OCI-LY1 (cell line): ENCODE data around the gene GXYLT2.

Experiments
- H2AFZ ChIP-seq: fragments of 200-600 bp; sonication (generic), shearing (Covaris generic); 2 replicates; pipeline ENCODE4 v1.6.0; 2014; ENCODE audit warnings: antibody characterized with exemption, mild to moderate bottlenecking, low read length
- H3F3A ChIP-seq: fragments of 200-600 bp; sonication (generic), shearing (Covaris generic); 2 replicates; pipeline ENCODE4 v1.6.0; 2014; ENCODE audit warnings: mild to moderate bottlenecking, antibody characterized with exemption, low read length, moderate library complexity; ENCODE audit not compliant: insufficient read depth
- H3K27ac ChIP-seq: fragments of 200-600 bp; sonication (generic); 2 replicates; pipeline ENCODE4 v1.5.1; 2014; ENCODE audit warnings: low read length, mixed run types, mild to moderate bottlenecking, low read depth; ENCODE audit not compliant: poor library complexity, severe bottlenecking
- H3K27me3 ChIP-seq: fragments of 200-600 bp; sonication (generic); 2 replicates; pipeline ENCODE4 v1.6.0; 2014; ENCODE audit warnings: antibody characterized with exemption, mild to moderate bottlenecking, low read length, moderate library complexity; ENCODE audit not compliant: insufficient read depth
- H3K36me3 ChIP-seq: fragments of 200-600 bp; sonication (generic); 2 replicates; pipeline ENCODE4 v1.6.1; 2014; ENCODE audit warnings: mild to moderate bottlenecking, antibody characterized with exemption, low read length, moderate library complexity, mixed read lengths; ENCODE audit not compliant: insufficient read depth
- H3K4me1 ChIP-seq: fragments of 200-600 bp; sonication (generic); 2 replicates; pipeline ENCODE4 v1.5.1; 2014; ENCODE audit warnings: mild to moderate bottlenecking, low read length, moderate library complexity; ENCODE audit not compliant: insufficient read depth, severe bottlenecking
- H3K4me2 ChIP-seq: fragments of 200-600 bp; sonication (generic), shearing (Covaris generic); 2 replicates; pipeline ENCODE4 v1.6.1; 2014; ENCODE audit warnings: low read length
- H3K4me3 ChIP-seq: fragments of 200-600 bp; sonication (generic); 2 replicates; pipeline ENCODE4 v1.5.1; 2014; ENCODE audit warnings: low read length, low read depth, mild to moderate bottlenecking, mixed read lengths; ENCODE audit not compliant: poor library complexity, severe bottlenecking
- H3K79me2 ChIP-seq: fragments of 200-600 bp; shearing (Covaris generic); 2 replicates; pipeline ENCODE4 v1.6.1; 2016; ENCODE audit warnings: mixed run types, low read length, mixed read lengths; ENCODE audit not compliant: insufficient read depth
- H3K9ac ChIP-seq: fragments of 200-600 bp; sonication (generic), shearing (Covaris generic); 2 replicates; pipeline ENCODE4 v1.6.1; 2014; ENCODE audit warnings: mild to moderate bottlenecking, low read length, mixed read lengths
- H3K9me2 ChIP-seq: fragments of 200-600 bp; sonication (generic), shearing (Covaris generic); 2 replicates; pipeline ENCODE4 v1.6.1; 2014; ENCODE audit warnings: low read depth, mild to moderate bottlenecking, low read length, mixed read lengths
- H3K9me3 ChIP-seq: fragments of 200-600 bp; shearing (Covaris generic); 2 replicates; pipeline ENCODE4 v1.6.1; 2014; ENCODE audit warnings: low read length, mixed read lengths
- H4K20me1 ChIP-seq: fragments of 200-600 bp; sonication (generic), shearing (Covaris generic); 2 replicates; pipeline ENCODE4 v1.6.0; 2016; ENCODE audit warnings: mild to moderate bottlenecking, low read length; ENCODE audit not compliant: insufficient read depth
- EZH2 ChIP-seq: fragments of 200-600 bp; sonication (generic), shearing (Covaris generic); IDR thresholded peaks from 2 replicates; pipeline ENCODE4 v1.8.0; 2017; ENCODE audit warnings: borderline replicate concordance, mixed run types, mild to moderate bottlenecking, antibody characterized with exemption, low read length, moderate library complexity, mixed read lengths
- TF ChIP-seq, protein P1 (sequence below): fragments of 200-600 bp; sonication (generic), shearing (Covaris generic); IDR thresholded peaks from 2 replicates; pipeline ENCODE4 v1.5.1; 2017; ENCODE audit warnings: mild to moderate bottlenecking, antibody characterized with exemption, low read length, moderate library complexity, mixed read lengths

The GXYLT2 gene

DNA sequence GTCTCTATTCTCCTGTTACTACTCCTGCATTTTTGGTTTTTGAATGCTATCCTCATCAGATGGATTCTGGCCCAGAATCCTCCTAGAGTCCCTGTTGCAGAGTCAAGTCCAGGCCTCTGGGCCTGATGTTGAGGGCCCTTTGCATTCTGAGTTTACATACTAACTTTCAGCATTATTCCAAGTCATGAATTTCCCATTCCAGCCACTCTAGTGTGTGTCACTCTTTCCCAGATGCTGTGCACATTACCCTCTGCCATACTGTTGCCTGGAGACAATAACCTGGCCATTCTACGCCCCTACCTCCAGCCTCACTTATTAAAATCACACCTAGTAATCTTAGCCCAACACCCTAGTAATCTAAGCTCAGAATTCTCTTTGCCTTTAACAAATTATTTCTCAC is 53.4 kb downstream of the GXYLT2 start:
- no peak for TF ChIP-seq EZH2
- TF ChIP-seq, protein P1, sequence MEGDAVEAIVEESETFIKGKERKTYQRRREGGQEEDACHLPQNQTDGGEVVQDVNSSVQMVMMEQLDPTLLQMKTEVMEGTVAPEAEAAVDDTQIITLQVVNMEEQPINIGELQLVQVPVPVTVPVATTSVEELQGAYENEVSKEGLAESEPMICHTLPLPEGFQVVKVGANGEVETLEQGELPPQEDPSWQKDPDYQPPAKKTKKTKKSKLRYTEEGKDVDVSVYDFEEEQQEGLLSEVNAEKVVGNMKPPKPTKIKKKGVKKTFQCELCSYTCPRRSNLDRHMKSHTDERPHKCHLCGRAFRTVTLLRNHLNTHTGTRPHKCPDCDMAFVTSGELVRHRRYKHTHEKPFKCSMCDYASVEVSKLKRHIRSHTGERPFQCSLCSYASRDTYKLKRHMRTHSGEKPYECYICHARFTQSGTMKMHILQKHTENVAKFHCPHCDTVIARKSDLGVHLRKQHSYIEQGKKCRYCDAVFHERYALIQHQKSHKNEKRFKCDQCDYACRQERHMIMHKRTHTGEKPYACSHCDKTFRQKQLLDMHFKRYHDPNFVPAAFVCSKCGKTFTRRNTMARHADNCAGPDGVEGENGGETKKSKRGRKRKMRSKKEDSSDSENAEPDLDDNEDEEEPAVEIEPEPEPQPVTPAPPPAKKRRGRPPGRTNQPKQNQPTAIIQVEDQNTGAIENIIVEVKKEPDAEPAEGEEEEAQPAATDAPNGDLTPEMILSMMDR = no peak

DNA sequence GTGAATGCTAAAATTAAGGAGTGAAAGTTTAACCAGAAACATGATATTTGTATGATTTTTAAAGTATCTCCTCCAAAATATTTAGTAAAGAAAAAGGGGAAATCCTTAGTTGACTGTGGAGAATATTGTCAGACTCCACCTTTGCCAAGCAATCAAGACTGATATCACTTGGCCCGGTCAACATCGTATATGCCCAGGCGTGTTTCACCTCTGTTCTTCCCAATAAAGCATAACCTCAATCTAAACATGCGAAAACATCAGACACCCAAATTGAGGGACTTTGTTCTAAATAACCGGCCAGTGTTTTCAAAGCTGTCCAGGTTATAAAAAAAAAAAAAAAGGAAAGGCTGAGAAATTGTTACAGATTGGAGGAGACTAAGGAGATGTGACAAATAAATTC is 54.6 kb downstream of the GXYLT2 start:
- Histone ChIP-seq H3K27me3 (no peaks in the 10 kb centered on the region), H3K27ac (no peak overlapping the region), H3K4me1 (no peaks in the 10 kb centered on the region), H3K4me2 (no peak overlapping the region), H3K9ac (no peak overlapping the region), H2AFZ (no peak overlapping the region), H3K9me3 (no peaks in the 10 kb centered on the region), H3F3A (no peaks in the 10 kb centered on the region), H3K36me3 (no peaks in the 10 kb centered on the region), H3K4me3 (no peak overlapping the region), H3K79me2 (no peaks in the 10 kb centered on the region), H3K9me2 (no peaks in the 10 kb centered on the region), H4K20me1 (no peaks in the 10 kb centered on the region)
- TF ChIP-seq, protein P1 = no peak
- no peak for TF ChIP-seq EZH2

More for the DNA sequence above, 53.4 kb downstream of the GXYLT2 start:
- H3K4me3 ChIP-seq = no peak overlapping the region
- no peak overlapping the region for H3K9ac ChIP-seq
- H3K4me2 ChIP-seq = no peak overlapping the region
- H3K27ac ChIP-seq = no peak overlapping the region
- no peaks in the 10 kb centered on the region for H3K4me1 ChIP-seq
- H3F3A ChIP-seq = no peaks in the 10 kb centered on the region
- no peaks in the 10 kb centered on the region for H3K9me3 ChIP-seq
- H3K36me3 ChIP-seq = no peaks in the 10 kb centered on the region
- no peaks in the 10 kb centered on the region for H3K79me2 ChIP-seq
- no peaks in the 10 kb centered on the region for H3K27me3 ChIP-seq
- no peaks in the 10 kb centered on the region for H4K20me1 ChIP-seq
- no peak overlapping the region for H2AFZ ChIP-seq
- no peaks in the 10 kb centered on the region for H3K9me2 ChIP-seq

DNA sequence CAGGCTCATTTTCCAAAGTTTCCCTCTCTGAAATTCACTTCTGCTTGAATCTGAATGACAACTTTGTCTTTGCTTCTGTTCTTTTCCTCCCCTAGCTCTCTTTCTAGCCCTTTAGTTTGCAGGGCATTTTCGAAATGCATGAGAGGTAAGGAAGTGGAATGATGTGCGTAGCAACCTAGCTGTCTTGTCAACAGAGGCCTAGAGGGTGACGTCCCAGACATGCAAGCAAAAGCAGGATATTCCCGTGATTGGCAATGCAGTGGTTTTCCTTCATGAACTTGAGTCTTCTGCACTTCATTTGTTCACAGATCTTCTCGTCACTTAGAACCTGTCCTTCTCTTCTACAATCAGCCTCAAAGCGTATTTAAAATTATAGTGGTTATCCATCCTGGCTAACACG is 56.9 kb downstream of the GXYLT2 start:
- Histone ChIP-seq H3F3A (no peaks in the 10 kb centered on the region), H3K36me3 (no peaks in the 10 kb centered on the region)
- TF ChIP-seq, protein P1 = no peak
- TF ChIP-seq EZH2 = no peak

More for the DNA sequence above, 56.9 kb downstream of the GXYLT2 start:
- H3K4me3 ChIP-seq = no peak overlapping the region
- no peak overlapping the region for H2AFZ ChIP-seq
- no peaks in the 10 kb centered on the region for H3K4me1 ChIP-seq
- no peaks in the 10 kb centered on the region for H3K79me2 ChIP-seq
- H3K9me2 ChIP-seq = no peaks in the 10 kb centered on the region
- H4K20me1 ChIP-seq = no peaks in the 10 kb centered on the region
- no peaks in the 10 kb centered on the region for H3K27me3 ChIP-seq
- no peak overlapping the region for H3K9ac ChIP-seq
- no peak overlapping the region for H3K4me2 ChIP-seq
- no peak overlapping the region for H3K27ac ChIP-seq
- no peaks in the 10 kb centered on the region for H3K9me3 ChIP-seq
